ENCODE data around the gene ZSWIM1.

Gene ZSWIM1

DNA sequence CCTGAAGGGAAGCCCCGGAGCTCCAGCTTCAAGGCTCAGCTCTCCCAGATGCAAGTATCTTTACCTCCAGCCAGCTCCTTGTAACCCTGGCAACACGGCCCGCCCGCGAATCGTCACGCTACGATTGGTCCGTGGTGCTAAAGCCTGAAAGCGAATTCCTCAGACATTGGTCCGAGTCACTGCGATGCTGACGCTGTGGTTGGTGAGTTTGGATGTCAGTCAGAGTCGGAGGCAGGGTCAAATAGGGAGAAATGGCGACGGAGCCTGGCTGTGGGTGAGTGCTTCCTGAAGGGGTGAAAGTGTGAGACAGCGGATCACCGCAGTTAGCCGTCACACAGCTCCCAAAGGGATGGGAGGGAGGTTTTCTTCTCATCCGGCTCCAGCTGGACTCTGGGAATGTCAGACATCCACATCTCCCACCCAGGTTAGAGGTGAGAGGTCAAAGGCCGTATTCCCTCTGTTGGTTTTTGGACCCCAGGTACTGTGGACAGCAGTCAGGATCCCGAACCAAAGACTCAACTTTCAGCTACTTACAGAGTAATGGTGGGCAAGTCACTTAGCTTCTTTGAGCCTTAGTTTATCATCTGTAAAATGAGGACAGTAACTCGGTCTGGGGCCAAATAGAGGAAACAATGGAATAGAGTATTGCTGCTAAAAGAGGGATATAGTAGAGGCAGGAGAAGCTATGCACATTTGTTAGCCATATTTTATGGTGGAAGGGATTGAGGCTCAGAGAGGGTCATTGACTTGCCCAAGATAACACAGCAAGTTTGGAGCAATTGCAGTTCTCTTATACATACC lies at the start of gene ZSWIM1:
Gene ZSWIM1 (plus strand): TSS at position 240 of the 801 bp plus-strand sequence. CDS start 1,366 bp downstream, outside the sequence.
- peak; percentile 97 for DNase-seq

DNA sequence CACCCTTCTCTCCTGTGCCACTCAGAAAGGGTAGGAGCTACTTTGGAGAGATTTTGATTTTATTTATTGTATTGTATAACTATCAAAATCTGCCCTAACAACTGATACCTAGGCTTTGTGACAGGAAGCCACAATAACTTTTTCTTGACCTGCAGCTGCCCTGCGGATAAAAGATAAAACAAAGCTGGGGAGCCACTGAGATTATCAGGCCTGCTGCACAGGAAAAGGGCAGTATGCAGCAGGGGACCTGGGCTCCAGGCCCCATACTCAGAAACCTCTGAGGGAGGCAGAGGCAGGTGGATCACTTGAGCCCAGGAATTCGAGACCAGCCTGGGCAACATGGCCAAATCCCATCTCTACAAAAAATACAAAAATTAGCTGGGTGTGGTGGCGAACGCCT lies 48.4 kb upstream of the ZSWIM1 start:
- DNase-seq = no peak

DNA sequence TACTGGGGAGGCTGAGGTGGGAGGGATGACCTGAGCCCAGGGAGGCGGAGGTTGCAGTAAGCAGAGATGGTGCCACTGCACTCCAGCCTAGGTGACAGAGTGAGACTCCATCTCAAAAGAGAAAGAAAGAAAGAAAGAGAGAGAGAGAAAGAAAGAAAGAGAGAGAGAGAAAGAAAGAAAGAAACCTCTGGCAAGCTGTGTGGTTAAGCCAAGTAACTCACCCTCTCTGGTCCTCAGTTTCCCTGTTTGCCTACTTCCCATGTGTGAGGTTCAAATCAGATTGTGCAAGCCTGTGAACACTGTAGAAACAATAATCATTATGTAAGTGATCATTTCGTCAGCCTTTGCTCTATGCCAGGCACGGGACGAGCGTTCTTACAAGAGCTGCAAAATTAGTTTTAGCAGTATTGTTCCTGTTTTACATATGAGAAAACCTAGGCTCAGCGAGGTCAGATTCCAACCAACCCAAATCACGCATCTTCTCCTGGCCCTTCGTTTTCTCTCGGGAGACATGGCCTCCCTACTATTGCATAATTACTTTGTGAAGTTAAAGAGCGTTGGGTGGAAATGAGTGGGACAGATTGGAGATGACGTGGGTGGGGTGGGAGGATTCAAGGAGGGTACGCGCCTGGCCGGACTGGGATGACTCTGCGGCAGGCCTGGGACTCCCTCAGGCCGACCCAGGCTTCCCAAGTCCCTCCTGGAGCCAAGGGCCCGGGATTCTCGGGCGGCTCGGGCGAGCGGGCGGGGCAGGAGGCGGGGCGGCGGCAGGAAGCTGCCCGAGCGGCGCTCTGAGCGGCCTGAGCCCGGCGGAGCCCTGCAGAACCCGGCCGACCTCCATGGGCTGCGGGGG lies 47.8 kb upstream of the ZSWIM1 start, which contains the start of gene SNX21:
Gene SNX21 (plus strand): TSS at position 770 of the 853 bp plus-strand sequence. CDS start 121 bp downstream, outside the sequence.
- DNase-seq = peak; percentile 60

DNA sequence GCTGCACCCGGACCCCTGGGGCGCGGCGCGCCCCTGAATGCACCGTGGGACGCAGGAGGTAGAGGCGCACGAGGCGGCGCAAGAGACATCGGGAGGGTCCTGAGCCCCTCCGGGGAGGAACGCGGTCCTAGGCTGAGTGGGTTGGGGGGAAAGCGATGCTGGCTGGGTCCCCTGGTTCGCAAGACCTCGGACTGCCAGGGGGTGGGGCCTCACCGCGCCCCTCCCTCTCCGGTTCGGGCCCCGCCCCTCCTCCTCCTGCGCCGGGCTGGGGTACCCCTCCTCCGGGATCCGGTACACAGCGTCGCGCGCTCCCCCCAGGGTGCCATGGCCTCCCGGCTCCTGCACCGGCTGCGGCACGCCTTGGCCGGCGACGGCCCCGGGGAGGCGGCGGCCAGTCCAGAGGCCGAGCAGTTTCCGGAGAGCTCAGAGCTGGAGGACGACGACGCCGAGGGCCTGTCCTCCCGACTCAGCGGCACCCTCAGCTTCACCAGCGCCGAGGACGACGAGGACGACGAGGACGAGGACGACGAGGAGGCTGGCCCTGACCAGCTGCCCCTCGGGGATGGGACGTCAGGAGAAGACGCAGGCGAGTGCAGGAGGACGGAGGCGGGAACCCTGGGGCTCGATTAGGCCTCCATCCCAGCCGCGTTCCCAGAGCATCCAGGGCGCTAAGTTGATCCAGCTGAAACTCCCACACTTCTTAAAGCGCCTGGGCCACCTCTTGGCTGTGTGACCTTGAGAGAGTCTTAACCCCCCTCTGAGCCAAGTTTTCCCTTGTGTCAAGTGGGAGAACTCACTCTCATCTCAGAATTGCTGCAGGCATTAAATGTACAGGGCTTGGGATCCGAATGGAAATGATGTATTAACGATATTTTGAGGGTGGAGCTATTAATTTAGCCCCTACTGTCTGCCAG lies 46.9 kb upstream of the ZSWIM1 start:
- DNase-seq = peak; percentile 60

DNA sequence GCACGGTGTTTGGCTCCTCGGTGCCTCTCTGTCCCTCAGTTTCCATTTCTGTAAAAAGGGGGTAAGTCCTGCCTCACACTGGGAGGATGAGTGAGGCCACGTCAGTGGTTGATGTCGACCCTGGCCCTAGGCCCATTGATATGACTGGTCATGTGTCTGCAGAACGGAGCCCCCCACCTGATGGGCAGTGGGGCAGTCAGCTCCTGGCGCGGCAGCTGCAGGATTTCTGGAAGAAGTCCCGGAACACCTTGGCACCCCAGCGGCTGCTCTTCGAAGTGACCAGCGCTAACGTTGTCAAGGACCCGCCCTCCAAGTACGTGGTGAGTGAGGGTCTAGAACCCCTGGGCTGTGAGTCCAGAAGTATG lies 46.2 kb upstream of the ZSWIM1 start:
- DNase-seq = no peak

- DNase-seq = no peak
Observed at GRCh38 chr20:45835329-45835765, 45.7 kb upstream of the ZSWIM1 start.

DNA sequence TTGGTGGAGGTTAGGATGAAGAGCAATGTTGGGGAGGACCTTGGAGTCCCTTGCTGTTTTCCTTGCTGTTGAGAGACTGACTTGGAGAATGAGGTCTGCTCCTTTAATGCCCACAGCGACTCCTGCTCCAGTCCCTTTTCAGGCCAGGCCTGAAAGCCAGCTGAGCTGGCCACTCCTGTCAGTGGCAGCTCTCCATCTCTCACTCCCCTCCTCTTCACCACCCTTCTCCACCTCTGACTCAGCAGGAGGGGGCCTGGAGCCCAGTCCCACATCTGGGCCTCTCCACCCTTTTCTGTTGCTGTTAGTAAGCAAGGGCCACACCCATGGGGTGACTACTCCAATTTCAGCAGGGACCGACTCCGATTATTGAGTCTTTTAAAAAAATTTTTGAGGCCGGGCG lies 45.2 kb upstream of the ZSWIM1 start:
- no peak for DNase-seq

DNA sequence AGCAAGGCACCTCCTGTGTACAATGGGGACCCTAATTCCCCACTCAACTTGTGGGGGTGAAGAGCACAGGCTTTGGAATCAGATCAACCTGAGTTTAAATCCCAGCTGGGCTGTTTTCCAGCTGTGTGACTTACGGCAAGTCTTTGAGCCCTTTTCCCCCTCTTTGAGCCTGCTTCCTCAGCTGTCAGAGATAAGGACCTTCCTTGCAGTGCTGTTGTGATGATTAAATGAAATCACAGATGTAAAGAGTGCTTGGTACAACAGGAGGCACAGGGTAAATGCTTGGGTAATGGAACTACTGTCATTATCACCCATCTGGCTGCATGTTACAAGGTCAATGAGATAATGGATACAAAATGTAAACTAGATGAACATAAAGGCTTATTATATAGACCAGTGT lies 44.2 kb upstream of the ZSWIM1 start:
- DNase-seq = no peak

DNA sequence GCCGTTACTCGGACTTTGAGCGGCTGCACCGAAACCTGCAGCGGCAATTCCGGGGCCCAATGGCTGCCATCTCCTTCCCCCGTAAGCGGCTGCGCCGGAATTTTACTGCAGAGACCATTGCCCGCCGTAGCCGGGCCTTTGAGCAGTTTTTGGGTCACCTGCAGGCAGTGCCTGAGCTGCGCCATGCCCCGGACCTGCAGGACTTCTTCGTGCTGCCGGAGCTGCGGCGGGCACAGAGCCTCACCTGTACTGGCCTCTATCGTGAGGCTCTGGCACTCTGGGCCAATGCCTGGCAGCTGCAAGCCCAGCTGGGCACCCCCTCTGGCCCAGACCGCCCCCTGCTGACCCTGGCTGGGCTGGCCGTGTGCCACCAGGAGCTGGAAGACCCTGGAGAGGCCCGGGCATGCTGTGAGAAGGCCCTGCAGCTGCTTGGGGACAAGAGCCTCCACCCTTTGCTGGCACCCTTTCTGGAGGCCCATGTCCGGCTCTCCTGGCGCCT lies 40.3 kb upstream of the ZSWIM1 start:
- DNase-seq = no peak

- no peak for DNase-seq
Observed at GRCh38 chr20:45841407-45842129, 39.5 kb upstream of the ZSWIM1 start.

DNA sequence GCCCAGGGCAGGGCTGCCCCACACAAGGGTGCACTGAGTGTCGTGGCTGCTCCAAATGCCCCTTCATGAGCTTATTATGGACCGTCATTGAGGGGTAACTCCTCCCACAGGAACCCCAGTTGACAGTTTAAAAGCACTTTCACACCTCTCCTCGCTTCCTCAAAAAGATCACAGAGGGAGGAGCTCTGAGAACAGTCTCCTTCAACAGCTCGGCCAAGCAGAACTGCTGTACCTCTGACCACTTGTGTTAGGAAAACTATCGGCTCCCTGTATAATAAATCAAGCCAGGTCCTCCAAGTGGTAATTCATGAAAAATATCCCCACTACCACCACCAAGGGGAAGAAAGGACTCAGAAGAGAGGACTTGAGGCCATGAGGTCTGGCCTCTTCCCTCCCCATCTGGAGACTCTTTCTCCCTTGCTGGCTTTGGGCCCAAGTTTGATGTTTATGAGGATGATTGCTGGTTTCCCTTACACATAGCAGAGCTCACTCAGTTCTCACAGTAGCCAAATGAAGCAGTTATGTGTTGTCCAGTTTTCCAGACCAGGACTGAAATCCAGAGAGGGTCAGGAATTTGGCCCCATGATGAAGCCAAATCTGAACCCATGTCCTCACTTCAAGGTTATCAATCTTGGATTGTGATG lies 38.7 kb upstream of the ZSWIM1 start:
- DNase-seq = no peak

DNA sequence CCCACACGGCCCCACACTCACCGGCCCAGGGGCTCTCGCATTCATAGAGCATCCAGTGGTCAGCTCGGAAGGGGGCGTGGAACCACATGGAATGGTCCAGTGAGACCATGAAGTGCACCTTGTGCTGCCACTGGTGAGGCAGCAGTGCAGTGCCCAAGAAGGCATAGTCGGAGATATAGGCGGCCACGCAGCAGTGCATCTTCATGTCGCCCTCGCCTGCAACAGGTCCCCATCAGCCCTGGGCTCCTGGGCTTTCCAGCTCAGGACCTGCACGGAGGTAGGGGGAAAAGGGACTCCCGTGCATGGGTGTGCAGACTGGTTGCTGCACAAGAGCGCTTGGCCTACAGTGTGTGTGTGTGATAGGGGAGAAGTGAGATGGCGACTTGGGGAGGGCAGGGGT lies 37.5 kb upstream of the ZSWIM1 start:
- DNase-seq = no peak

DNA sequence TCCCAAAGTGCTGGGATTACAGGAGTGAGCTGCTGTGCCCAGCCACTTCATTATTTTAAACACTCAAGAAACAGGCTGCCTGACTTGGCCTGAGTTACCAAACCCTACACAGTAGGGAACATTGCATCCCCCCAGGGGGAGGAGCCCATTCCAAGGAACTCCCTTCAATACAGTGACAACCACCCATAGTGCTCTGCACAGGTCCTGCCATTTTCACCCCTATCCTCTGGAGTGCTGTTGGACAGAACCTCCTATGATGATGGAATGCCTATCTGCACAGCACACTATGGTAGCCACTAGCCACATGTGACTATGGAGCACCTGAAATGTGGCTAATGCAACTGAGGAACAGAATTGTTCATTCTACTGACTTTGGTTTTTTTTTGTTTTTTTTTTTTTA lies 35.6 kb upstream of the ZSWIM1 start:
- DNase-seq = no peak

DNA sequence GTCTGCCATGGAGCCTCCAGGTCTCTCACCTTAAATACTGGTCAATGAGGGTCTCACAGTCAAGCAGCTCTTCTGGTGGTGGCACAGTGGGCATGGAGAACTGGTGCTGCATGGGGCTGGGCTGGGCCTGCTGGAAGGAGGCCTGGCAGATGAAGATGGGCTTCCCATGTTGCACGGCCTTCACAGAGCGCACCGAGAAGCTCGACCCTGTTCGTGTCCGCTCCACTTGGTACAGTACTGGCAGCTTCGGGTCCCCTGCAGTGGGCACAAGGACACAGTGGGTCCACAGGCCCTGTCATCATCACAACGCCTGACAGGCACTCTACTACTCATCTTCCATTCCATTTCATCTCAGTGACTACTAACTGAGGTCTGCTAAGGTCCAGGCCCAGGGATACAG lies 32.6 kb upstream of the ZSWIM1 start:
- DNase-seq = no peak

DNA sequence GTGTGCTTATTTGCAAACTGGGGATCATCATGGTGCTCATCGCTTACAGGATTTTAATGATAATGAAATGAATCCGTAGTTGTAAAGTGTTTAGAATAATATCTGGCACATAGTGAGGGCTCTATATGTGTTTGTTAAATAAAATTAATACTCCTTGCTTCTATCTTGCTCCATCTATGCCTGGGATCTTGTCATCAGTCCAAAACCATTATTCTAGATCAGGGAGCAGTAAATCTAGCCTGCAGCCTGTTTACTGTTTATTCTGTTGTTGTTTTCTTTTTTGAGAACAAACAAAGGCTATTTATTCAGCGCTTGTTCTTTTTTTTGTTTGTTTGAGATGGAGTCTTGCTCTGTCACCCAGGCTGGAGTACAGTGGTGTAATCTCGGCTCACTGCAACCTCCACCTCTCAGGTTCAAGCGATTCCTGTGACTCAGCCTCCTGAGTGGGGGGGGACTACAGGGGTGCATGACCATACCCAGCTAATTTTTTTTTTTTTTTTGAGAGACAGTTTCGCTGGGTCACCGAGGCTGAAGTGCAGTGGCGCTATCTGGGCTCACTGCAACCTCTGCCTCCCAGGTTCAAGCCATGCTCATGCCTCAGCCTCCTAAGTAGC lies 32.0 kb upstream of the ZSWIM1 start:
- DNase-seq = no peak

DNA sequence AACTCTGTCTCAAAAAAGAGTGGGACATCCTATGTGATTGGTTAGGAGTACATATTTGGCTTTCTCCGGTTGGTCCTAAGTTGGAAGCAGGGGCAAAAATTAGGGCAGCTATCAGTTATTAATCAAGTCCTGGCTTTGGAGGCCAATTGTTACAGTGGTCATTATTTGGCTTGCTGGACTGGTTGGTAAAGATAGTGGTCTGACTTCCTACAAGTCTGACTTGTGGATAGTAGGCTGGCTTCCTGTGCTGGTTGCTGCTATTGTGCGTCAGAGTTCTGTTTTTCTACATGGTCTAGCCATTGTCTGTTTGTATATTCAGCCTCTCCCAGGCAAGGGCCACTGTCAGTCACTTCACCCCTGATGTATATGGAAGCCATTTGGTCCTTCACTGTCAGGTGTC lies 30.8 kb upstream of the ZSWIM1 start:
- no peak for DNase-seq

DNA sequence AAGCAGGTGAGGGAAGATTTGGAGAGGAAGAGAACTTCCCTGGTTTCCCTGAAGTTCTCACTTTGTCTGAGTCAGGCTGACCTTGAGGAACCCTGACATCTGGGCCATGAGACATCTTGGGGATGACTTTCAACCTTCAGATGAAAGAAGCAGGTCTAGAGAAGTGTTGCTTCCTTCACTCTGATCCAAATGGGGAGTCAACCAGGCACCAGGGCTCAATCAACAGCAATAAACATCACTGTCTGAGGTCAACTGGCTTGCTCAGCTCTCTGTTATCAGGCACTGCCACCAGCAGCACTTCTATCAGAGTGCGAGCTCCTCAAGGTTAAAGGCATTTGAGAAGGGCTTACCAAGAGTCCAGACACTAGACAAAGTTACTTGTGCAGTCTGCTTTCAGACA lies 30.1 kb upstream of the ZSWIM1 start:
- DNase-seq = no peak

GRCh38 chr20:45851501-45851900 lies 29.5 kb upstream of the ZSWIM1 start:
- DNase-seq = no peak

DNA sequence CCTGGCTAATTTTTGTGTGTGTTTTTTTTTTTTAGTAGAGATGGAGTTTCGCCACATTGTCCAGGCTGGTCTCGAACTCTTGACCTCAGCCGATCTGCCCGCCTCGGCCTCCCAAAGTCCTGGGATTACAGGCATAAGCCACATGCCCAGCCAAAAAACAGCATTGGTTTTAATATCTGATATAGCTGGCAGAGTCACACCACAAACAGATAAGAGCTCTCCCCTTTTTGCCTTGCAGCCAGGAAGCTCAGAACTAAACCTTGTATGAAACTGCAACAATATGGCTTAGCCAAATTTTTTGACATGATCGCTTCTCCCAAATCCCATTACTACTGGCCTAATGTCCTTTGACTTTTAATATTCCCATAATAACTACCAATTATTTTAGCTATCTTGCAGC lies 28.7 kb upstream of the ZSWIM1 start:
- no peak for DNase-seq

GRCh38 chr20:45853484-45853883 lies 27.5 kb upstream of the ZSWIM1 start:
- no peak for DNase-seq

Data from NCI-H526 treated with DMSO at 0.1 percent for 48 hours (cell line).